Left lung (tissue), 10 donors: Measurements from ENCODE around the gene KLK1. TPM values are rescaled to one million over a fixed set of nuclear protein-coding genes. Genes with fewer than 3 reads are reported as not detected.

Experiments used
- ATAC-seq: fragments of 200-7000 bp; cut with Tn5 transposase; one replicate; pipeline ENCODE4 v1.9.1; 2020; ENCODE audit warnings: moderate library complexity
- DNase-seq, 4 donors: peaks; one replicate each; pipeline ENCODE4 v3.0.0-alpha.2; 2013 to 2020
- H3K27ac ChIP-seq, 2 donors: fragments of 200-600 bp; sonication (generic) in 1 of 2; one replicate each; pipeline versions ENCODE4 v1.5.0 to v1.8.0; 2020 to 2021
- H3K27me3 ChIP-seq, 2 donors: fragments of 200-600 bp; sonication (generic) in 1 of 2; one replicate each; pipeline versions ENCODE4 v1.5.0 to v1.8.0; 2020 to 2021
- H3K36me3 ChIP-seq, 2 donors: fragments of 200-600 bp; sonication (generic) in 1 of 2; one replicate each; pipeline versions ENCODE4 v1.5.0 to v1.8.0; 2020 to 2021
- H3K4me1 ChIP-seq, 2 donors: fragments of 200-600 bp; one replicate each; pipeline ENCODE4 v1.8.0; 2021
- H3K4me3 ChIP-seq, 2 donors: fragments of 200-600 bp; sonication (generic) in 1 of 2; one replicate each; pipeline versions ENCODE4 v1.5.0 to v1.8.0; 2020 to 2021; ENCODE audit warnings: mild to moderate bottlenecking in 1 of 2
- H3K9me3 ChIP-seq, 2 donors: fragments of 200-600 bp; sonication (generic) in 1 of 2; one replicate each; pipeline versions ENCODE4 v1.5.0 to v1.8.0; 2020 to 2021
- intact Hi-C, 2 donors: fragments of 100-400 bp; cut with DNase I; formaldehyde crosslinking; loops; one replicate each; pipeline versions ENCODE4 v1.11.2 to v1.14.2; 2022
- polyA plus RNA-seq, 6 donors: library from polyadenylated mRNA; unstranded; fragments of 120-200 nt; gene quantifications; one replicate each; pipeline ENCODE4 v1.2.1, GENCODE V29; 2013; ENCODE audit not compliant: insufficient read length in 6 of 6
- total RNA-seq, 2 donors: library from RNA; stranded (reverse); fragmentation: NEBNext Ultra II Directional; extraction: Animal tissue kit (Norgen Biotek cat#: 25700); gene quantifications; one replicate each; pipeline ENCODE4 v1.2.1, GENCODE V29; 2021
- TF ChIP-seq, protein P1 (sequence below), 2 donors: fragments of 200-600 bp; sonication (generic) in 1 of 2; IDR thresholded peaks; one replicate each; pipeline versions ENCODE4 v1.5.0 to v1.8.0; 2021; ENCODE audit warnings: antibody characterized with exemption in 2 of 2
- donor health status: DM: no; HTN: yes; CAD: no.
- donor health status: DM: no; HTN: no; CAD: no.

KLK1 gene
- total and polyA plus RNA-seq, 8 donors = 0.29 to 0.76 (median 0.60) TPM

DNA sequence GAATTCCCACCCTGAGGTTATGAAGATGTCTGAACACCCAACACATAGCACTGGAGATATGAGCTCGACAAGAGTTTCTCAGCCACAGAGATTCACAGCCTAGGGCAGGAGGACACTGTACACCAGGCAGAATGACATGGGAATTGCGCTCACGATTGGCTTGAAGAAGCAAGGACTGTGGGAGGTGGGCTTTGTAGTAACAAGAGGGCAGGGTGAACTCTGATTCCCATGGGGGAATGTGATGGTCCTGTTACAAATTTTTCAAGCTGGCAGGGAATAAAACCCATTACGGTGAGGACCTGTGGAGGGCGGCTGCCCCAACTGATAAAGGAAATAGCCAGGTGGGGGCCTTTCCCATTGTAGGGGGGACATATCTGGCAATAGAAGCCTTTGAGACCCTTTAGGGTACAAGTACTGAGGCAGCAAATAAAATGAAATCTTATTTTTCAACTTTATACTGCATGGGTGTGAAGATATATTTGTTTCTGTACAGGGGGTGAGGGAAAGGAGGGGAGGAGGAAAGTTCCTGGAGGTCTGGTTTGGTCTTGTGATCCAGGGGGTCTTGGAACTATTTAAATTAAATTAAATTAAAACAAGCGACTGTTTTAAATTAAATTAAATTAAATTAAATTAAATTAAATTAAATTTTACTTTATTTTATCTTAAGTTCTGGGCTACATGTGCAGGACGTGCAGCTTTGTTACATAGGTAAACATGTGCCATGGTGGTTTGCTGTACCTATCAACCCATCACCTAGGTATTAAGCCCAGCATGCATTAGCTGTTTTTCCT, 38.1 kb upstream of the KLK1 start:
- Histone ChIP-seq H3K4me1 (no peaks in the 10 kb centered on the region), H3K27ac (no peak overlapping the region), H3K36me3 (no peaks in the 10 kb centered on the region), H3K9me3 (peaks cover 0 to 7% of the 10 kb centered on the region in 2 donors), H3K27me3 (peaks cover 0 to 76% of the 10 kb centered on the region in 2 donors), H3K4me3 (no peak overlapping the region)
- DNase-seq (no peak), ATAC-seq (no peak)
- TF ChIP-seq, protein P1, sequence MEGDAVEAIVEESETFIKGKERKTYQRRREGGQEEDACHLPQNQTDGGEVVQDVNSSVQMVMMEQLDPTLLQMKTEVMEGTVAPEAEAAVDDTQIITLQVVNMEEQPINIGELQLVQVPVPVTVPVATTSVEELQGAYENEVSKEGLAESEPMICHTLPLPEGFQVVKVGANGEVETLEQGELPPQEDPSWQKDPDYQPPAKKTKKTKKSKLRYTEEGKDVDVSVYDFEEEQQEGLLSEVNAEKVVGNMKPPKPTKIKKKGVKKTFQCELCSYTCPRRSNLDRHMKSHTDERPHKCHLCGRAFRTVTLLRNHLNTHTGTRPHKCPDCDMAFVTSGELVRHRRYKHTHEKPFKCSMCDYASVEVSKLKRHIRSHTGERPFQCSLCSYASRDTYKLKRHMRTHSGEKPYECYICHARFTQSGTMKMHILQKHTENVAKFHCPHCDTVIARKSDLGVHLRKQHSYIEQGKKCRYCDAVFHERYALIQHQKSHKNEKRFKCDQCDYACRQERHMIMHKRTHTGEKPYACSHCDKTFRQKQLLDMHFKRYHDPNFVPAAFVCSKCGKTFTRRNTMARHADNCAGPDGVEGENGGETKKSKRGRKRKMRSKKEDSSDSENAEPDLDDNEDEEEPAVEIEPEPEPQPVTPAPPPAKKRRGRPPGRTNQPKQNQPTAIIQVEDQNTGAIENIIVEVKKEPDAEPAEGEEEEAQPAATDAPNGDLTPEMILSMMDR (IDR thresholded peaks at IDR 0.05) = no peak
- intact Hi-C loops = no loop called here

DNA sequence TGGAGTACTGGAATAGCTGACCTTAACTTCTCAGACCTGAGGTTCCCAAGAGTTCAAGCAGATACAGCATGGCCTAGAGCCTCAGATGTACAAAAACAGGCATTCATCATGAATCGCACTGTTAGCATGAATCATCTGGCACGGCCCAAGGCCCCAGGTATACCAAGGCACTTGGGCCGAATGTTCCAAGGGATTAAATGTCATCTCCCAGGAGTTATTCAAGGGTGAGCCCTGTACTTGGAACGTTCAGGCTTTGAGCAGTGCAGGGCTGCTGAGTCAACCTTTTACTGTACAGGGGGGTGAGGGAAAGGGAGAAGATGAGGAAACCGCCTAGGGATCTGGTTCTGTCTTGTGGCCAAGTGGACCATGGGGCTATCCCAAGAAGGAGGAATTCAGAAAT, 37.4 kb upstream of the KLK1 start:
- ATAC-seq (no peak), DNase-seq (no peak)
- no peaks in the 10 kb centered on the region for H3K36me3 ChIP-seq
- H3K27ac ChIP-seq = no peak overlapping the region
- TF ChIP-seq, protein P1 (IDR thresholded peaks at IDR 0.05) = no peak
- no peaks in the 10 kb centered on the region for H3K4me1 ChIP-seq
- peaks cover 0 to 79% of the 10 kb centered on the region in 2 donors for H3K27me3 ChIP-seq
- intact Hi-C loops = no loop called here
- H3K9me3 ChIP-seq = peaks cover 0 to 7% of the 10 kb centered on the region in 2 donors
- H3K4me3 ChIP-seq = no peak overlapping the region

DNA sequence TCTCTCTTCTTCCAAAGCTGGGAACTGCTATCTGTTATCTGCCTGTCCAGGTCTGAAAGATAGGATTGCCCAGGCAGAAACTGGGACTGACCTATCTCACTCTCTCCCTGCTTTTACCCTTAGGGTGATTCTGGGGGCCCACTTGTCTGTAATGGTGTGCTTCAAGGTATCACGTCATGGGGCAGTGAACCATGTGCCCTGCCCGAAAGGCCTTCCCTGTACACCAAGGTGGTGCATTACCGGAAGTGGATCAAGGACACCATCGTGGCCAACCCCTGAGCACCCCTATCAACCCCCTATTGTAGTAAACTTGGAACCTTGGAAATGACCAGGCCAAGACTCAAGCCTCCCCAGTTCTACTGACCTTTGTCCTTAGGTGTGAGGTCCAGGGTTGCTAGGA, 36.3 kb upstream of the KLK1 start:
- ATAC-seq = no peak
- Histone ChIP-seq H3K36me3 (no peaks in the 10 kb centered on the region), H3K4me1 (no peaks in the 10 kb centered on the region), H3K27ac (no peak overlapping the region), H3K9me3 (peaks cover 0 to 7% of the 10 kb centered on the region in 2 donors), H3K4me3 (no peak overlapping the region), H3K27me3 (peaks cover 0 to 81% of the 10 kb centered on the region in 2 donors)
- TF ChIP-seq, protein P1 (IDR thresholded peaks at IDR 0.05) = no peak
- intact Hi-C loops = no loop called here
- DNase-seq = no peak

DNA sequence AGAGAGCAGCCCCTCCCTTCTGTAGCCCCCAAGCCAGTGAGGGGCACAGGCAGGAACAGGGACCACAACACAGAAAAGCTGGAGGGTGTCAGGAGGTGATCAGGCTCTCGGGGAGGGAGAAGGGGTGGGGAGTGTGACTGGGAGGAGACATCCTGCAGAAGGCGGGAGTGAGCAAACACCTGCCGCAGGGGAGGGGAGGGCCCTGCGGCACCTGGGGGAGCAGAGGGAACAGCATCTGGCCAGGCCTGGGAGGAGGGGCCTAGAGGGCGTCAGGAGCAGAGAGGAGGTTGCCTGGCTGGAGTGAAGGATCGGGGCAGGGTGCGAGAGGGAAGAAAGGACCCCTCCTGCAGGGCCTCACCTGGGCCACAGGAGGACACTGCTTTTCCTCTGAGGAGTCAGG, 35.3 kb upstream of the KLK1 start:
- Histone ChIP-seq H3K4me1 (no peaks in the 10 kb centered on the region), H3K36me3 (no peaks in the 10 kb centered on the region), H3K9me3 (peaks cover 0 to 7% of the 10 kb centered on the region in 2 donors), H3K27ac (no peak overlapping the region), H3K4me3 (no peak overlapping the region), H3K27me3 (peaks cover 0 to 81% of the 10 kb centered on the region in 2 donors)
- TF ChIP-seq, protein P1 (IDR thresholded peaks at IDR 0.05) = no peak
- DNase-seq = peak in 1 of 4 donors; percentile 54
- intact Hi-C loops = no loop called here
- ATAC-seq = no peak

DNA sequence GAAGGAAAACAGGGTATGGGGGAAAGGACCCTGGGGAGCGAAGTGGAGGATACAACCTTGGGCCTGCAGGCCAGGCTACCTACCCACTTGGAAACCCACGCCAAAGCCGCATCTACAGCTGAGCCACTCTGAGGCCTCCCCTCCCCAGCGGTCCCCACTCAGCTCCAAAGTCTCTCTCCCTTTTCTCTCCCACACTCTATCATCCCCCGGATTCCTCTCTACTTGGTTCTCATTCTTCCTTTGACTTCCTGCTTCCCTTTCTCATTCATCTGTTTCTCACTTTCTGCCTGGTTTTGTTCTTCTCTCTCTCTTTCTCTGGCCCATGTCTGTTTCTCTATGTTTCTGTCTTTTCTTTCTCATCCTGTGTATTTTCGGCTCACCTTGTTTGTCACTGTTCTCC, 33.8 kb upstream of the KLK1 start:
- Histone ChIP-seq H3K4me1 (no peaks in the 10 kb centered on the region), H3K9me3 (peaks cover 0 to 7% of the 10 kb centered on the region in 2 donors), H3K27ac (no peak overlapping the region), H3K36me3 (no peaks in the 10 kb centered on the region), H3K4me3 (no peak overlapping the region), H3K27me3 (peaks cover 0 to 88% of the 10 kb centered on the region in 2 donors)
- intact Hi-C loops = no loop called here
- TF ChIP-seq, protein P1 (IDR thresholded peaks at IDR 0.05) = no peak
- ATAC-seq (no peak), DNase-seq (no peak)
